Panc1 (cell line): ENCODE data around the gene CD244.

Experiments
- POLR2AphosphoS5 ChIP-seq: IDR thresholded peaks from 2 replicates; pipeline ENCODE4 v1.6.1; 2012; ENCODE audit warnings: mild to moderate bottlenecking, low read depth, low read length, moderate library complexity
- SIN3A ChIP-seq: IDR thresholded peaks from 2 replicates; pipeline ENCODE4 v1.6.1; 2012; ENCODE audit warnings: low read depth, mild to moderate bottlenecking, low read length, moderate library complexity, borderline replicate concordance; ENCODE audit not compliant: insufficient read depth
- TF ChIP-seq, protein P1 (sequence below): fragments of 450-650 bp; IDR thresholded peaks from 2 replicates; pipeline ENCODE4 v1.5.1; 2017; ENCODE audit warnings: mild to moderate bottlenecking
- TF ChIP-seq, protein P2 (sequence below), 2 experiments: IDR thresholded peaks; 2 replicates each; pipeline ENCODE4 v1.6.1; 2011 to 2012; ENCODE audit warnings: low read depth in 2 of 2, control low read depth in 1 of 2, low read length in 1 of 2, mild to moderate bottlenecking in 1 of 2, moderate library complexity in 1 of 2; ENCODE audit not compliant: insufficient read depth in 1 of 2

- TF ChIP-seq, protein P1, sequence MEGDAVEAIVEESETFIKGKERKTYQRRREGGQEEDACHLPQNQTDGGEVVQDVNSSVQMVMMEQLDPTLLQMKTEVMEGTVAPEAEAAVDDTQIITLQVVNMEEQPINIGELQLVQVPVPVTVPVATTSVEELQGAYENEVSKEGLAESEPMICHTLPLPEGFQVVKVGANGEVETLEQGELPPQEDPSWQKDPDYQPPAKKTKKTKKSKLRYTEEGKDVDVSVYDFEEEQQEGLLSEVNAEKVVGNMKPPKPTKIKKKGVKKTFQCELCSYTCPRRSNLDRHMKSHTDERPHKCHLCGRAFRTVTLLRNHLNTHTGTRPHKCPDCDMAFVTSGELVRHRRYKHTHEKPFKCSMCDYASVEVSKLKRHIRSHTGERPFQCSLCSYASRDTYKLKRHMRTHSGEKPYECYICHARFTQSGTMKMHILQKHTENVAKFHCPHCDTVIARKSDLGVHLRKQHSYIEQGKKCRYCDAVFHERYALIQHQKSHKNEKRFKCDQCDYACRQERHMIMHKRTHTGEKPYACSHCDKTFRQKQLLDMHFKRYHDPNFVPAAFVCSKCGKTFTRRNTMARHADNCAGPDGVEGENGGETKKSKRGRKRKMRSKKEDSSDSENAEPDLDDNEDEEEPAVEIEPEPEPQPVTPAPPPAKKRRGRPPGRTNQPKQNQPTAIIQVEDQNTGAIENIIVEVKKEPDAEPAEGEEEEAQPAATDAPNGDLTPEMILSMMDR: no peak
- TF ChIP-seq POLR2AphosphoS5 (no peak), SIN3A (no peak)
- TF ChIP-seq, protein P2, sequence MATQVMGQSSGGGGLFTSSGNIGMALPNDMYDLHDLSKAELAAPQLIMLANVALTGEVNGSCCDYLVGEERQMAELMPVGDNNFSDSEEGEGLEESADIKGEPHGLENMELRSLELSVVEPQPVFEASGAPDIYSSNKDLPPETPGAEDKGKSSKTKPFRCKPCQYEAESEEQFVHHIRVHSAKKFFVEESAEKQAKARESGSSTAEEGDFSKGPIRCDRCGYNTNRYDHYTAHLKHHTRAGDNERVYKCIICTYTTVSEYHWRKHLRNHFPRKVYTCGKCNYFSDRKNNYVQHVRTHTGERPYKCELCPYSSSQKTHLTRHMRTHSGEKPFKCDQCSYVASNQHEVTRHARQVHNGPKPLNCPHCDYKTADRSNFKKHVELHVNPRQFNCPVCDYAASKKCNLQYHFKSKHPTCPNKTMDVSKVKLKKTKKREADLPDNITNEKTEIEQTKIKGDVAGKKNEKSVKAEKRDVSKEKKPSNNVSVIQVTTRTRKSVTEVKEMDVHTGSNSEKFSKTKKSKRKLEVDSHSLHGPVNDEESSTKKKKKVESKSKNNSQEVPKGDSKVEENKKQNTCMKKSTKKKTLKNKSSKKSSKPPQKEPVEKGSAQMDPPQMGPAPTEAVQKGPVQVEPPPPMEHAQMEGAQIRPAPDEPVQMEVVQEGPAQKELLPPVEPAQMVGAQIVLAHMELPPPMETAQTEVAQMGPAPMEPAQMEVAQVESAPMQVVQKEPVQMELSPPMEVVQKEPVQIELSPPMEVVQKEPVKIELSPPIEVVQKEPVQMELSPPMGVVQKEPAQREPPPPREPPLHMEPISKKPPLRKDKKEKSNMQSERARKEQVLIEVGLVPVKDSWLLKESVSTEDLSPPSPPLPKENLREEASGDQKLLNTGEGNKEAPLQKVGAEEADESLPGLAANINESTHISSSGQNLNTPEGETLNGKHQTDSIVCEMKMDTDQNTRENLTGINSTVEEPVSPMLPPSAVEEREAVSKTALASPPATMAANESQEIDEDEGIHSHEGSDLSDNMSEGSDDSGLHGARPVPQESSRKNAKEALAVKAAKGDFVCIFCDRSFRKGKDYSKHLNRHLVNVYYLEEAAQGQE (IDR thresholded peaks at IDR 0.05; ENCODE audit: insufficient read depth in 1 of 2, low read depth in 2 of 2, low read length in 1 of 2): no peak
Measured at GRCh38 chr1:160910170-160910750, 47.6 kb upstream of the CD244 start.
